IPS DF 6.9 (cell line): ENCODE measurements around the gene TPP1.

ENCODE experiments used
- DNase-seq: peaks from one replicate; pipeline ENCODE4 v3.0.0-alpha.2; 2013; ENCODE audit warnings: low read depth, low spot score
- H3K27ac ChIP-seq: one replicate; pipeline ENCODE4 v1.5.1; 2013; ENCODE audit warnings: low read length, control low read depth
- H3K27me3 ChIP-seq: 2 replicates; pipeline ENCODE4 v1.6.1; 2013; ENCODE audit warnings: mild to moderate bottlenecking, low read length; ENCODE audit not compliant: control insufficient read depth, insufficient read depth
- H3K36me3 ChIP-seq: 2 replicates; pipeline ENCODE4 v1.6.1; 2013; ENCODE audit warnings: low read length; ENCODE audit not compliant: control insufficient read depth, insufficient read depth
- H3K4me1 ChIP-seq: 2 replicates; pipeline ENCODE4 v1.6.1; 2013; ENCODE audit warnings: low read length; ENCODE audit not compliant: control insufficient read depth, insufficient read depth
- H3K4me3 ChIP-seq: 2 replicates; pipeline ENCODE4 v1.5.1; 2013; ENCODE audit warnings: mild to moderate bottlenecking, low read length
- H3K9me3 ChIP-seq: 2 replicates; pipeline ENCODE4 v1.6.1; 2013; ENCODE audit warnings: low read length, inconsistent platforms; ENCODE audit not compliant: control insufficient read depth, insufficient read depth
- WGBS: extraction: QIAGEN DNeasy Blood & Tissue Kit; methylation state at CpG from one replicate; pipeline ENCODE4 v1.1.7; 2013; ENCODE audit warnings: mixed read lengths, missing lambda C conversion rate; ENCODE audit not compliant: insufficient read length, insufficient coverage; 5-methylcytosine and 5-hydroxymethylcytosine counted together

Gene TPP1

GRCh38 chr11:6587360-6587953, 31.8 kb downstream of the TPP1 start:
- Histone ChIP-seq H3K36me3 (no peaks in the 10 kb centered on the region), H3K4me1 (no peaks in the 10 kb centered on the region), H3K9me3 (no peaks in the 10 kb centered on the region), H3K4me3 (no peak overlapping the region), H3K27ac (no peak overlapping the region), H3K27me3 (no peaks in the 10 kb centered on the region)
- no CpG with 5 or more reads among the region's 11 CpGs for WGBS
- no peak for DNase-seq

GRCh38 chr11:6586434-6587359, 32.5 kb downstream of the TPP1 start:
- Histone ChIP-seq H3K9me3 (no peaks in the 10 kb centered on the region), H3K36me3 (no peaks in the 10 kb centered on the region), H3K4me1 (no peaks in the 10 kb centered on the region), H3K4me3 (no peak overlapping the region), H3K27me3 (no peaks in the 10 kb centered on the region), H3K27ac (no peak overlapping the region)
- DNase-seq, result no peak
- no CpG with 5 or more reads among the region's 25 CpGs for WGBS

GRCh38 chr11:6584528-6584927, 34.7 kb downstream of the TPP1 start:
- no CpG with 5 or more reads among the region's 4 CpGs for WGBS

GRCh38 chr11:6583584-6583983, 35.6 kb downstream of the TPP1 start:
- Histone ChIP-seq H3K9me3 (no peaks in the 10 kb centered on the region), H3K27me3 (no peaks in the 10 kb centered on the region), H3K4me1 (no peaks in the 10 kb centered on the region), H3K36me3 (no peaks in the 10 kb centered on the region), H3K27ac (no peak overlapping the region), H3K4me3 (no peak overlapping the region)
- DNase-seq, result no peak
- no CpG with 5 or more reads among the region's 1 CpG for WGBS

More at GRCh38 chr11:6584528-6584927, 34.7 kb downstream of the TPP1 start:
- DNase-seq, result no peak
- Histone ChIP-seq H3K4me1 (no peaks in the 10 kb centered on the region), H3K27ac (no peak overlapping the region), H3K9me3 (no peaks in the 10 kb centered on the region), H3K36me3 (no peaks in the 10 kb centered on the region), H3K4me3 (no peak overlapping the region), H3K27me3 (no peaks in the 10 kb centered on the region)

- H3K4me3 ChIP-seq, result no peak overlapping the region
- H3K27me3 ChIP-seq, result no peaks in the 10 kb centered on the region
- no peaks in the 10 kb centered on the region for H3K36me3 ChIP-seq
- no CpG with 5 or more reads among the region's 2 CpGs for WGBS
- no peak overlapping the region for H3K27ac ChIP-seq
- no peak for DNase-seq
- no peaks in the 10 kb centered on the region for H3K9me3 ChIP-seq
- no peaks in the 10 kb centered on the region for H3K4me1 ChIP-seq
These were observed 39.5 kb downstream of the TPP1 start for GRCh38 chr11:6579681-6580080.

- no peaks in the 10 kb centered on the region for H3K9me3 ChIP-seq
- WGBS, result no CpG with 5 or more reads among the region's 1 CpG
- H3K4me3 ChIP-seq, result no peak overlapping the region
- H3K4me1 ChIP-seq, result no peaks in the 10 kb centered on the region
- H3K27me3 ChIP-seq, result no peaks in the 10 kb centered on the region
- no peak overlapping the region for H3K27ac ChIP-seq
- H3K36me3 ChIP-seq, result no peaks in the 10 kb centered on the region
- no peak for DNase-seq
These were observed 41.1 kb downstream of the TPP1 start for GRCh38 chr11:6578134-6578533.

GRCh38 chr11:6576471-6577373, 42.5 kb downstream of the TPP1 start:
- Histone ChIP-seq H3K27me3 (no peaks in the 10 kb centered on the region), H3K4me3 (no peak overlapping the region), H3K27ac (no peak overlapping the region), H3K36me3 (no peaks in the 10 kb centered on the region), H3K4me1 (no peaks in the 10 kb centered on the region), H3K9me3 (no peaks in the 10 kb centered on the region)
- no peak for DNase-seq
- no CpG with 5 or more reads among the region's 6 CpGs for WGBS

- no CpG with 5 or more reads among the region's 6 CpGs for WGBS
- DNase-seq, result no peak
These were observed 44.2 kb downstream of the TPP1 start for GRCh38 chr11:6574816-6575715.

GRCh38 chr11:6572215-6572614, 47.0 kb downstream of the TPP1 start:
- Histone ChIP-seq H3K4me1 (no peaks in the 10 kb centered on the region), H3K9me3 (no peaks in the 10 kb centered on the region), H3K27me3 (no peaks in the 10 kb centered on the region), H3K4me3 (no peak overlapping the region), H3K27ac (no peak overlapping the region), H3K36me3 (no peaks in the 10 kb centered on the region)
- no peak for DNase-seq
- whole genome bisulfite sequencing, result no CpG with 5 or more reads among the region's 2 CpGs

More at GRCh38 chr11:6574816-6575715, 44.2 kb downstream of the TPP1 start:
- H3K36me3 ChIP-seq, result no peaks in the 10 kb centered on the region
- no peaks in the 10 kb centered on the region for H3K9me3 ChIP-seq
- H3K27ac ChIP-seq, result no peak overlapping the region
- H3K4me1 ChIP-seq, result no peaks in the 10 kb centered on the region
- no peak overlapping the region for H3K4me3 ChIP-seq
- no peaks in the 10 kb centered on the region for H3K27me3 ChIP-seq
